ENCODE measurements around the gene CTSD. TPM values are rescaled to one million over a fixed set of nuclear protein-coding genes. Genes with fewer than 3 reads are reported as not detected.

CTSD gene
- total RNA-seq (2022; extraction: Qiagen RNA extraction; ENCODE audit: low read depth): 357 to 564 TPM (median 482 TPM) in 5 replicates

DNA sequence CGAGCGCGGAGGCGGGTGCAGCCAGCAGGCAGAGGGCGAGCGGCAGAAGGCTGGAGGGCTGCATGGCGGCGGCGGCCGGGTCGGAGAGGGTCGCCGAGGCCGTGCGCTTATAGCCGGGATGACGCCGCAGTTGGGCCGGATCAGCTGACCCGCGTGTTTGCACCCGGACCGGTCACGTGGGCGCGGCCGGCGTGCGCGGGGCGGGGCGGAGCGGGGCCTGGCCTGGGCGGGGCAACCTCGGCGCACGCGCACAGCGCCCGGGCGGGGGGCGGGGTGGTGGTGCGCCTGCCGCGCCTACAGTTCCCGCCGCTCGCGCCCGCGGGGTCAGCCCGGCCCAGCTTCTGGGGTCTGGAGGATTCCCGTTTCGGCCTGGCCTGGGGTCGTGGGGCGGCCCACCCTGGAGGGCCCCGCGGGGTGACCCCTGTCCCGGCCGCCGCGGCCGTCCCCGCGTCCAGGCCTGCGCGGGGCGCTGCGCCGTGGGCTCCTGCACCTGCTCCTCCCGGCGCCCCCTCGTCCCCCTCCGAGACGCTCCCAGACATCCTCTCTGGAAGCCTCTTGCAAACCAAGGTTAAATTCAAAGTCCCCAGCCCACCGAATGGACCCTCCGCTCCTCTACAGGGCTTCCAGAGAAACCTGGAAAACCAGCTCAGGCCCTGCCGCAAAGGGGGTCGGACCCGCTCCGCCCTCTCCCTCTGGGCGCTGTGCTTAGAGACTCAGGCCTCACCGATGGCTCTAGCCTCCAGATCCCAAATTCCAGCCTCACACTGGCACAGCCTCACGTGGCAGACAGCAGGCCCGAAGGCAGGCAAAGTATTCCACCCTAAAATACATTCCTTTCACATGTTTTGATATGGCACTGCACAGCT, at the start of gene CTSD:
Gene CTSD (minus strand): TSS at position 132 of the 866 bp plus-strand sequence. CDS start 68 bp downstream, at position 64.

DNA sequence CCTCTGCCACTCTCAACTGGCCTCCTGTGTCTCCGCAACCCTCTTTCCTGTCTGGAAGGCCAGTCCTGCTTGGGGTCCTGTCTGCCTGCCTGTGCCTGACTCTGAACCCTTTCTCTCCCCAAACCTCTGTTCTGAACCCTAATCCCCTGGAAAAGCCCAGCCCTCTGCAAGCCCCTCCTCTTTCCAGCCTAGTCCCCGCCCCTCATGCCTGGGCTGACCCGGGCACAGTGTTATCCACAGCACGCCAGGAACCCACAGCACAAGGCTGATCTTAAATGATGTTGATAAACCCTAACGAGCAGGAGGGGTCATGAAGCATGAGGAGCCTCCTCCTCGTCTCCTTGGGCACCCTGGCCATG, 13.3 kb downstream of the CTSD start, which contains the start of gene IFITM10:
Gene IFITM10 (minus strand): TSS at position 115 of the 359 bp plus-strand sequence. CDS start 153 bp downstream, outside the sequence.

Other genes with a start within 250 kb of the CTSD start
- gene DUSP8, start 191.7 kb downstream of the CTSD start, total RNA-seq (2022; extraction: Qiagen RNA extraction; ENCODE audit: low read depth): 0.34 to 1.6 TPM (median 0.83 TPM) in 5 replicates
- gene KRTAP5-1, start 178.6 kb downstream of the CTSD start, total RNA-seq (2022; extraction: Qiagen RNA extraction; ENCODE audit: low read depth): not detected in 5 replicates
- gene KRTAP5-2, start 165.6 kb downstream of the CTSD start, total RNA-seq (2022; extraction: Qiagen RNA extraction; ENCODE audit: low read depth): not detected in 5 replicates
- gene KRTAP5-3, start 155.5 kb downstream of the CTSD start, total RNA-seq (2022; extraction: Qiagen RNA extraction; ENCODE audit: low read depth): not detected in 5 replicates
- not detected in 5 replicates for gene KRTAP5-4, start 141.8 kb downstream of the CTSD start, total RNA-seq (2022; extraction: Qiagen RNA extraction; ENCODE audit: low read depth)
- not detected in 5 replicates for gene KRTAP5-5, start 134.2 kb downstream of the CTSD start, total RNA-seq (2022; extraction: Qiagen RNA extraction; ENCODE audit: low read depth)
- gene KRTAP5-6, start 66.7 kb downstream of the CTSD start, total RNA-seq (2022; extraction: Qiagen RNA extraction; ENCODE audit: low read depth): not detected in 5 replicates
- 0.96 to 2.1 TPM (median 1.2 TPM) in 5 replicates for gene IFITM10, start 13.3 kb downstream of the CTSD start, total RNA-seq (2022; extraction: Qiagen RNA extraction; ENCODE audit: low read depth)
- 0.21 to 1.00 TPM (median 0.36 TPM) in 5 replicates for gene SYT8, start 71.1 kb upstream of the CTSD start, total RNA-seq (2022; extraction: Qiagen RNA extraction; ENCODE audit: low read depth)
- 0.39 TPM in 1 of 5 replicates, not detected in the others for gene TNNI2, start 75.1 kb upstream of the CTSD start, total RNA-seq (2022; extraction: Qiagen RNA extraction; ENCODE audit: low read depth)
- 1.2 to 3.2 TPM (median 2.2 TPM) in 5 replicates for gene LSP1, start 89.2 kb upstream of the CTSD start, total RNA-seq (2022; extraction: Qiagen RNA extraction; ENCODE audit: low read depth)
- not detected in 5 replicates for gene PRR33, start 128.0 kb upstream of the CTSD start, total RNA-seq (2022; extraction: Qiagen RNA extraction; ENCODE audit: low read depth)
- gene TNNT3, start 155.8 kb upstream of the CTSD start, total RNA-seq (2022; extraction: Qiagen RNA extraction; ENCODE audit: low read depth): 0.13 to 0.16 TPM (median 0.14 TPM) in 3 of 5 replicates, not detected in the others
- gene MRPL23, start 183.4 kb upstream of the CTSD start, total RNA-seq (2022; extraction: Qiagen RNA extraction; ENCODE audit: low read depth): 144 to 164 TPM (median 156 TPM) in 5 replicates
- 8.3 to 20.6 TPM (median 14.5 TPM) in 5 replicates for gene H19, start 233.9 kb upstream of the CTSD start, total RNA-seq (2022; extraction: Qiagen RNA extraction; ENCODE audit: low read depth)